Measurements from ENCODE around the gene COX6A1. TPM values are rescaled to one million over a fixed set of nuclear protein-coding genes. Genes with fewer than 3 reads are reported as not detected.

COX6A1 gene
- total and polyA plus RNA-seq, 2 of the 13 experiments (the other 11 are each of a cell fraction or from before 2014, with no cell fraction given), result 542 to 673 TPM

- TF ChIP-seq, protein P1, sequence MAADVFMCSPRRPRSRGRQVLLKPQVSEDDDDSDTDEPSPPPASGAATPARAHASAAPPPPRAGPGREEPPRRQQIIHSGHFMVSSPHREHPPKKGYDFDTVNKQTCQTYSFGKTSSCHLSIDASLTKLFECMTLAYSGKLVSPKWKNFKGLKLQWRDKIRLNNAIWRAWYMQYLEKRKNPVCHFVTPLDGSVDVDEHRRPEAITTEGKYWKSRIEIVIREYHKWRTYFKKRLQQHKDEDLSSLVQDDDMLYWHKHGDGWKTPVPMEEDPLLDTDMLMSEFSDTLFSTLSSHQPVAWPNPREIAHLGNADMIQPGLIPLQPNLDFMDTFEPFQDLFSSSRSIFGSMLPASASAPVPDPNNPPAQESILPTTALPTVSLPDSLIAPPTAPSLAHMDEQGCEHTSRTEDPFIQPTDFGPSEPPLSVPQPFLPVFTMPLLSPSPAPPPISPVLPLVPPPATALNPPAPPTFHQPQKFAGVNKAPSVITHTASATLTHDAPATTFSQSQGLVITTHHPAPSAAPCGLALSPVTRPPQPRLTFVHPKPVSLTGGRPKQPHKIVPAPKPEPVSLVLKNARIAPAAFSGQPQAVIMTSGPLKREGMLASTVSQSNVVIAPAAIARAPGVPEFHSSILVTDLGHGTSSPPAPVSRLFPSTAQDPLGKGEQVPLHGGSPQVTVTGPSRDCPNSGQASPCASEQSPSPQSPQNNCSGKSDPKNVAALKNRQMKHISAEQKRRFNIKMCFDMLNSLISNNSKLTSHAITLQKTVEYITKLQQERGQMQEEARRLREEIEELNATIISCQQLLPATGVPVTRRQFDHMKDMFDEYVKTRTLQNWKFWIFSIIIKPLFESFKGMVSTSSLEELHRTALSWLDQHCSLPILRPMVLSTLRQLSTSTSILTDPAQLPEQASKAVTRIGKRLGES (CRISPR knock-in tag; IDR thresholded peaks at IDR 0.05; ENCODE audit: borderline replicate concordance), result no peak
- TF ChIP-seq, protein P2, sequence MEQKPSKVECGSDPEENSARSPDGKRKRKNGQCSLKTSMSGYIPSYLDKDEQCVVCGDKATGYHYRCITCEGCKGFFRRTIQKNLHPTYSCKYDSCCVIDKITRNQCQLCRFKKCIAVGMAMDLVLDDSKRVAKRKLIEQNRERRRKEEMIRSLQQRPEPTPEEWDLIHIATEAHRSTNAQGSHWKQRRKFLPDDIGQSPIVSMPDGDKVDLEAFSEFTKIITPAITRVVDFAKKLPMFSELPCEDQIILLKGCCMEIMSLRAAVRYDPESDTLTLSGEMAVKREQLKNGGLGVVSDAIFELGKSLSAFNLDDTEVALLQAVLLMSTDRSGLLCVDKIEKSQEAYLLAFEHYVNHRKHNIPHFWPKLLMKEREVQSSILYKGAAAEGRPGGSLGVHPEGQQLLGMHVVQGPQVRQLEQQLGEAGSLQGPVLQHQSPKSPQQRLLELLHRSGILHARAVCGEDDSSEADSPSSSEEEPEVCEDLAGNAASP (CRISPR knock-in tag; IDR thresholded peaks at IDR 0.05; ENCODE audit: borderline replicate concordance), result no peak
- TF ChIP-seq ZNF570 (CRISPR knock-in tag; IDR thresholded peaks at IDR 0.05; ENCODE audit: borderline replicate concordance) (no peak), HBP1 (CRISPR knock-in tag; IDR thresholded peaks at IDR 0.05; ENCODE audit: low read depth) (no peak), BHLHE40 (IDR thresholded peaks at IDR 0.05; ENCODE audit: low read length) (no peak), ATF6 (CRISPR knock-in tag; conservative IDR thresholded peaks at IDR 0.05) (no peak), DPF2 (CRISPR knock-in tag; IDR thresholded peaks at IDR 0.05; ENCODE audit: borderline replicate concordance, low read depth) (no peak), ZNF484 (CRISPR knock-in tag; IDR thresholded peaks at IDR 0.05; ENCODE audit: borderline replicate concordance, low read depth) (no peak), ZKSCAN5 (CRISPR knock-in tag; IDR thresholded peaks at IDR 0.05) (no peak), ZNF879 (CRISPR knock-in tag; IDR thresholded peaks at IDR 0.05) (no peak), SALL1 (CRISPR knock-in tag; IDR thresholded peaks at IDR 0.05) (no peak), ZKSCAN8 (CRISPR knock-in tag; IDR thresholded peaks at IDR 0.05; ENCODE audit: borderline replicate concordance) (no peak), ZNF713 (CRISPR knock-in tag; IDR thresholded peaks at IDR 0.05) (no peak), ZBTB42 (CRISPR knock-in tag; IDR thresholded peaks at IDR 0.05) (0 out of 2 replicates have a peak, but pooled peaks have one; percentile 21), MEIS2 (CRISPR knock-in tag; IDR thresholded peaks at IDR 0.05) (no peak), ZNF138 (CRISPR knock-in tag; IDR thresholded peaks at IDR 0.05; ENCODE audit: low read depth) (no peak)
- TF ChIP-seq, protein P3, sequence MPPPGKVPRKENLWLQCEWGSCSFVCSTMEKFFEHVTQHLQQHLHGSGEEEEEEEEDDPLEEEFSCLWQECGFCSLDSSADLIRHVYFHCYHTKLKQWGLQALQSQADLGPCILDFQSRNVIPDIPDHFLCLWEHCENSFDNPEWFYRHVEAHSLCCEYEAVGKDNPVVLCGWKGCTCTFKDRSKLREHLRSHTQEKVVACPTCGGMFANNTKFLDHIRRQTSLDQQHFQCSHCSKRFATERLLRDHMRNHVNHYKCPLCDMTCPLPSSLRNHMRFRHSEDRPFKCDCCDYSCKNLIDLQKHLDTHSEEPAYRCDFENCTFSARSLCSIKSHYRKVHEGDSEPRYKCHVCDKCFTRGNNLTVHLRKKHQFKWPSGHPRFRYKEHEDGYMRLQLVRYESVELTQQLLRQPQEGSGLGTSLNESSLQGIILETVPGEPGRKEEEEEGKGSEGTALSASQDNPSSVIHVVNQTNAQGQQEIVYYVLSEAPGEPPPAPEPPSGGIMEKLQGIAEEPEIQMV (CRISPR knock-in tag; IDR thresholded peaks at IDR 0.05; ENCODE audit: low read depth), result no peak
- TF ChIP-seq, protein P4, sequence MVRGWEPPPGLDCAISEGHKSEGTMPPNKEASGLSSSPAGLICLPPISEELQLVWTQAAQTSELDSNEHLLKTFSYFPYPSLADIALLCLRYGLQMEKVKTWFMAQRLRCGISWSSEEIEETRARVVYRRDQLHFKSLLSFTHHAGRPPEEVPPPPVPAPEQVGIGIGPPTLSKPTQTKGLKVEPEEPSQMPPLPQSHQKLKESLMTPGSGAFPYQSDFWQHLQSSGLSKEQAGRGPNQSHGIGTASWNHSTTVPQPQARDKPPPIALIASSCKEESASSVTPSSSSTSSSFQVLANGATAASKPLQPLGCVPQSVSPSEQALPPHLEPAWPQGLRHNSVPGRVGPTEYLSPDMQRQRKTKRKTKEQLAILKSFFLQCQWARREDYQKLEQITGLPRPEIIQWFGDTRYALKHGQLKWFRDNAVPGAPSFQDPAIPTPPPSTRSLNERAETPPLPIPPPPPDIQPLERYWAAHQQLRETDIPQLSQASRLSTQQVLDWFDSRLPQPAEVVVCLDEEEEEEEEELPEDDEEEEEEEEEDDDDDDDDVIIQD (CRISPR knock-in tag; IDR thresholded peaks at IDR 0.05; ENCODE audit: low read depth), result no peak
Measured at GRCh38 chr12:120438495-120439198, 734 bp downstream of the COX6A1 start (continued).

Data from HepG2 (cell line).